ENCODE measurements around the gene HSPG2. TPM values are rescaled to one million over a fixed set of nuclear protein-coding genes. Genes with fewer than 3 reads are reported as not detected.
A peak's percentile ranks its signal among the peaks of the same experiment; 100 is the strongest.

The HSPG2 gene
- total and polyA plus RNA-seq, 10 of the 15 experiments (the other 5 are each of a cell fraction or from before 2014, with no cell fraction given): 0.30 to 3.4 (median 0.73) TPM; not detected in 2

- RAD21 ChIA-PET (ENCODE audit: unreplicated experiment): no interaction called here
- Histone ChIP-seq H3K27me3 (replicated peaks in 1 of 2; ENCODE audit: control insufficient read depth in 2 of 2, insufficient read depth in 2 of 2, low read length in 1 of 2) (no peaks in the 10 kb centered on the region), H3K9ac (ENCODE audit: control insufficient read depth, insufficient read depth, low read length) (peak overlapping the region; percentile 22; the same call in 1 of the 2 replicates), H3K4me1 (ENCODE audit: control insufficient read depth, insufficient read depth, low read length) (peaks cover 26% of the 10 kb centered on the region), H3K79me2 (ENCODE audit: control insufficient read depth, insufficient read depth, low read length) (no peaks in the 10 kb centered on the region), H3K36me3 (ENCODE audit: control insufficient read depth in 2 of 2, insufficient read depth in 2 of 2, low read length in 1 of 2) (no peaks in the 10 kb centered on the region), H3K4me2 (ENCODE audit: control insufficient read depth, insufficient read depth) (peak overlapping the region; percentile 61), H3K9me3 (replicated peaks; ENCODE audit: control insufficient read depth, insufficient read depth, low read length) (no peaks in the 10 kb centered on the region; the same call in 2 of the 3 replicates), H2AFZ (ENCODE audit: control insufficient read depth, low read depth, low read length) (peak overlapping the region; percentile 85; the same call in 1 of the 2 replicates), H4K20me1 (ENCODE audit: control insufficient read depth, insufficient read depth) (no peaks in the 10 kb centered on the region), H3K4me3 (no peak overlapping the region), H3K27ac (ENCODE audit: control insufficient read depth, insufficient read depth) (peak overlapping the region; percentile 76)
- no peak for ATAC-seq
- whole genome bisulfite sequencing (ENCODE audit: insufficient coverage, insufficient replicate concordance, low lambda C conversion rate, missing lambda C conversion rate): 91% methylated on average over 7 of the region's 7 CpGs
- FAIRE-seq: no peak
- POLR2A ChIA-PET: interaction anchor here (0.6 kb wide), 1 partner anchor 13 kb away, joined by 3 read pairs; no protein-coding TSS in a partner anchor
- no TSS peak for BruUV-seq (replicated peaks)
- SMC1A ChIA-PET (ENCODE audit: uncharacterized antibody, unreplicated experiment): no interaction called here
- CTCF ChIA-PET: interaction anchor here (2.1 kb wide), 1 partner anchor 17 kb away, joined by 11 read pairs; no protein-coding TSS in a partner anchor
- no peak for TF ChIP-seq ZNF592 (IDR thresholded peaks at IDR 0.05)
- TF ChIP-seq CREM (IDR thresholded peaks at IDR 0.05; ENCODE audit: low read depth): no peak
- TF ChIP-seq TCF12 (IDR thresholded peaks at IDR 0.05; ENCODE audit: low read depth, low read length): peak; percentile 87
- peak; percentile 86 for TF ChIP-seq NR2F1 (conservative IDR thresholded peaks at IDR 0.05)
- TF ChIP-seq ESRRA (IDR thresholded peaks at IDR 0.05; ENCODE audit: low read length): peak; percentile 45; the same call in 1 of the 2 replicates
- 0 out of 2 replicates have a peak, but pooled peaks have one; percentile 21 for TF ChIP-seq ZBTB33 (IDR thresholded peaks at IDR 0.05)
- intact Hi-C loops (cut with micrococcal nuclease; ENCODE audit: unreplicated experiment) (loop anchor here (5.0 kb wide), 1 partner anchor 73 kb away; no protein-coding TSS in a partner anchor), in situ Hi-C loops (cut with MboI) (no loop called here)
- DNase-seq (ENCODE audit: low read depth, low spot score): no peak
Measured at GRCh38 chr1:21865609-21865942, 71.5 kb downstream of the HSPG2 start.

Measured in GM12878 (cell line).